Ascending aorta (tissue), 2 donors: Measurements from ENCODE around the gene PIK3CB. TPM values are rescaled to one million over a fixed set of nuclear protein-coding genes. Genes with fewer than 3 reads are reported as not detected.
"Not testable (repeated sequence)": the region's sequence is repeated elsewhere in the genome, so short reads cannot be mapped to it uniquely, and the experiment has no call there.

Source experiments
- DNase-seq, 2 donors: peaks; one replicate each; pipeline ENCODE4 v3.0.0-alpha.2; 2019; ENCODE audit warnings: low spot score in 2 of 2
- H3K27ac ChIP-seq, 2 donors: fragments of 200-600 bp; sonication (generic); one replicate each; pipeline ENCODE4 v1.5.1; 2016 to 2017; ENCODE audit warnings: mild to moderate bottlenecking in 1 of 2
- H3K27me3 ChIP-seq: fragments of 200-600 bp; sonication (generic); one replicate; pipeline ENCODE4 v1.5.1; 2017
- H3K36me3 ChIP-seq, 2 donors: fragments of 200-600 bp; sonication (generic); one replicate each; pipeline ENCODE4 v1.5.1; 2016
- H3K4me1 ChIP-seq, 2 donors: fragments of 200-600 bp; sonication (generic); one replicate each; pipeline ENCODE4 v1.5.1; 2016 to 2017; ENCODE audit warnings: mild to moderate bottlenecking in 1 of 2
- H3K4me3 ChIP-seq, 2 donors: fragments of 200-600 bp; sonication (generic); one replicate each; pipeline ENCODE4 v1.5.1; 2016 to 2017; ENCODE audit warnings: mild to moderate bottlenecking in 1 of 2
- H3K9me3 ChIP-seq, 2 donors: fragments of 200-600 bp; sonication (generic); one replicate each; pipeline ENCODE4 v1.5.1; 2016
- intact Hi-C: fragments of 100-400 bp; cut with DNase I; formaldehyde crosslinking; loops from one replicate; pipeline ENCODE4 v1.15.1; 2023
- total RNA-seq: library from RNA; depleted of rRNA; stranded (reverse); fragments of >200 nt; gene quantifications from one replicate; pipeline ENCODE4 v1.1.0, GENCODE V29; 2016
- TF ChIP-seq, protein P1 (sequence below), 3 experiments: fragments of 200-600 bp in 2 of 3; fragments of 450-650 bp in 1 of 3; sonication (generic) in 2 of 3; IDR thresholded peaks; one replicate each; pipeline ENCODE4 v1.5.1; 2016 to 2019; ENCODE audit warnings: antibody characterized with exemption in 3 of 3, mild to moderate bottlenecking in 1 of 3, moderate library complexity in 1 of 3

Gene PIK3CB
- total RNA-seq, 1 donor from 2014 or later = 9.3 TPM

GRCh38 chr3:138833899-138834595 lies 681 bp downstream of the PIK3CB start:
- no peaks in the 10 kb centered on the region for H3K27me3 ChIP-seq
- peak in 1 of 2 donors; percentile 77 for DNase-seq
- H3K36me3 ChIP-seq = no peaks in the 10 kb centered on the region
- TF ChIP-seq, protein P1, sequence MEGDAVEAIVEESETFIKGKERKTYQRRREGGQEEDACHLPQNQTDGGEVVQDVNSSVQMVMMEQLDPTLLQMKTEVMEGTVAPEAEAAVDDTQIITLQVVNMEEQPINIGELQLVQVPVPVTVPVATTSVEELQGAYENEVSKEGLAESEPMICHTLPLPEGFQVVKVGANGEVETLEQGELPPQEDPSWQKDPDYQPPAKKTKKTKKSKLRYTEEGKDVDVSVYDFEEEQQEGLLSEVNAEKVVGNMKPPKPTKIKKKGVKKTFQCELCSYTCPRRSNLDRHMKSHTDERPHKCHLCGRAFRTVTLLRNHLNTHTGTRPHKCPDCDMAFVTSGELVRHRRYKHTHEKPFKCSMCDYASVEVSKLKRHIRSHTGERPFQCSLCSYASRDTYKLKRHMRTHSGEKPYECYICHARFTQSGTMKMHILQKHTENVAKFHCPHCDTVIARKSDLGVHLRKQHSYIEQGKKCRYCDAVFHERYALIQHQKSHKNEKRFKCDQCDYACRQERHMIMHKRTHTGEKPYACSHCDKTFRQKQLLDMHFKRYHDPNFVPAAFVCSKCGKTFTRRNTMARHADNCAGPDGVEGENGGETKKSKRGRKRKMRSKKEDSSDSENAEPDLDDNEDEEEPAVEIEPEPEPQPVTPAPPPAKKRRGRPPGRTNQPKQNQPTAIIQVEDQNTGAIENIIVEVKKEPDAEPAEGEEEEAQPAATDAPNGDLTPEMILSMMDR (IDR thresholded peaks at IDR 0.05) = peak; percentile 26 to 39 (median 28)
- H3K4me1 ChIP-seq = peaks cover 0 to 13% of the 10 kb centered on the region in 2 donors
- H3K9me3 ChIP-seq = no peaks in the 10 kb centered on the region
- peak overlapping the region; percentile 89 to 90 for H3K27ac ChIP-seq
- intact Hi-C loops = loop anchor here (1.0 to 10.0 kb wide), 5 partner anchors 59 to 719 kb away; partner anchors contain the start of genes ARMC8, CEP70 and DZIP1L
- peak overlapping the region; percentile 70 to 98 for H3K4me3 ChIP-seq

DNA sequence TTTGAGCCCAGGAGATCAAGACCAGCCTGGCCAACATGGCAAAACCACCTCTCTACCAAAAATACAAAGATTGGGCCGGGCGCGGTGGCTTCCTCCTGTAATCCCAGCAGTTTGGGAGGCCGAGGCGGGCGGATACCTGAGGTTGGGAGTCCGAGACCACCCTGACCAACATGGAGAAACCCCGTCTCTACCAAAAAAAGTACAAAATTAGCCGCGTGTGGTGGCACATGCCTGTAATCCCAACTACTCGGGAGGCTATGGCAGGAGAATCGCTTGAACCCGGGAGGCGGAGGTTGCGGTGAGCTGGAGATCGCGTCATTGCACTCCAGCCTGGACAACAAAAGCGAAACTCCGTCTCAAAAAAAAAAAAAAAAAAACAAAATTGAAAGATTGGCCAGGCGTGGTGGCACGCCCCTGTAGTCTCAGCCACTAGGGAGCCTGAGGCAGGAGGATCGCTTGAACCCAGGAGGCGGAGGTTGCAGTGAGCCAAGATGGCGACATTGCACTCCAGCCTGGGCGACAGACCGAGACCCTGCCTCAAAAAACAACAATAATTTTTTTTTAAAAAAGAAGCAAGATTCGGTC lies 2.2 kb downstream of the PIK3CB start:
- intact Hi-C loops = loop anchor here (10.0 kb wide), 2 partner anchors 648 to 718 kb away; partner anchors contain the start of genes ARMC8 and DZIP1L

GRCh38 chr3:138829886-138830510 lies 4.7 kb downstream of the PIK3CB start:
- Histone ChIP-seq H3K36me3 (no peaks in the 10 kb centered on the region), H3K27me3 (no peaks in the 10 kb centered on the region), H3K4me1 (peaks cover 0 to 7% of the 10 kb centered on the region in 2 donors), H3K27ac (no peak overlapping the region), H3K9me3 (no peaks in the 10 kb centered on the region), H3K4me3 (no peak overlapping the region)
- DNase-seq = no peak
- intact Hi-C loops = loop anchor here (10.0 kb wide), 2 partner anchors 645 to 715 kb away; partner anchors contain the start of genes ARMC8 and DZIP1L
- TF ChIP-seq, protein P1 (IDR thresholded peaks at IDR 0.05) = no peak

More for the DNA sequence above, 2.2 kb downstream of the PIK3CB start:
- DNase-seq, H3K4me3 ChIP-seq, H3K36me3 ChIP-seq, H3K27me3 ChIP-seq, H3K9me3 ChIP-seq: not testable (repeated sequence)
- peak overlapping the region in 1 of 2 donors; percentile 89 for H3K27ac ChIP-seq
- H3K4me1 ChIP-seq = peaks cover 0 to 13% of the 10 kb centered on the region in 2 donors

- peaks cover 0 to 7% of the 10 kb centered on the region in 2 donors for H3K4me1 ChIP-seq
- TF ChIP-seq, protein P1 (IDR thresholded peaks at IDR 0.05) = no peak
- H3K36me3 ChIP-seq = no peaks in the 10 kb centered on the region
- no peak for DNase-seq
- intact Hi-C loops = no loop called here
- H3K27me3 ChIP-seq = no peaks in the 10 kb centered on the region
- no peaks in the 10 kb centered on the region for H3K9me3 ChIP-seq
- no peak overlapping the region for H3K27ac ChIP-seq
- no peak overlapping the region for H3K4me3 ChIP-seq
Measured at GRCh38 chr3:138829097-138829496, 5.6 kb downstream of the PIK3CB start.

DNA sequence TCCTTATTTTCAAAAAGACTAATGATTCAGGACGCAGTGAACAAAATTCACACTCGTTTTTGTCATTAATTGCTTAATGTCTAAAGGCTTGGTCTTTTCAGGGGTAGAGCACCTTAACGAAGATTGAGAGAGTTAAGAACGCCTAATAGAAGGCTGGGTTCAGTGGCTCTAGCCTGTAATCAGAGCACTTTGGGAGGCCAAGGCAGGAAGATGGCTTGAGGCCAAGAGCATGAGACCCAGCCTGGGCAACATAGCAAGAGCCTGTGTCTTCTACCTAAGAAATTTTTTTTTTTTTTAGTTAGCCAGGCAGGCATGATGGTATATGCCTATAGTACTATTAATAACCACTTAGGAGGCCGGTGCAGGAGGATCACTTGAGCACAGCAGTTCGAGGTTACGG lies 7.5 kb downstream of the PIK3CB start:
- H3K27ac ChIP-seq = no peak overlapping the region
- TF ChIP-seq, protein P1 (IDR thresholded peaks at IDR 0.05) = no peak
- H3K36me3 ChIP-seq = no peaks in the 10 kb centered on the region
- no peaks in the 10 kb centered on the region for H3K4me1 ChIP-seq
- intact Hi-C loops = no loop called here
- H3K27me3 ChIP-seq = no peaks in the 10 kb centered on the region
- H3K9me3 ChIP-seq = no peaks in the 10 kb centered on the region
- DNase-seq = no peak
- no peak overlapping the region for H3K4me3 ChIP-seq

DNA sequence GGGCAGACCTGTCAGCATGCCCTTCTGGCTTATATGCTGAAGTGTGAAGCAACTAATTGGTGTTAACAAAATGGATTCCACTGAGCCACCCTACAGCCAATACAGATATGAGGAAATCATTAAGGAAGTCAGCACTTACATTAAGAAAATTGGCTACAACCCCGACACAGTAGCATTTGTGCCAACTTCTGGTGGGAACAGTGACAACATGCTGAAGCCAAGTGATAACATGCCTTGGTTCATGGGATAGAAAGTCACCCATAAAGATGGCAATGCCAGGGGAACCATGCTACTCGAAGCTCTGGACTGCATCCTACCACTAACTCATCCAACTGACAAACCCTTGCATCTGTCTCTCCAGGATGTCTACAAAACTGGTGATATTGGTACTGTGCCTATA lies 9.4 kb downstream of the PIK3CB start:
- no peaks in the 10 kb centered on the region for H3K4me1 ChIP-seq
- DNase-seq = no peak

More for the DNA sequence above, 9.4 kb downstream of the PIK3CB start:
- H3K9me3 ChIP-seq = no peaks in the 10 kb centered on the region
- no peaks in the 10 kb centered on the region for H3K36me3 ChIP-seq
- TF ChIP-seq, protein P1 (IDR thresholded peaks at IDR 0.05) = no peak
- H3K27me3 ChIP-seq = no peaks in the 10 kb centered on the region
- no peak overlapping the region for H3K27ac ChIP-seq
- no peak overlapping the region for H3K4me3 ChIP-seq
- intact Hi-C loops = no loop called here
